ENCODE results near the gene MRPL23. TPM values are rescaled to one million over a fixed set of nuclear protein-coding genes. Genes with fewer than 3 reads are reported as not detected.
A peak's percentile ranks its signal among the peaks of the same experiment; 100 is the strongest.

Gene MRPL23
- total RNA-seq (10 to 100 TPM; 33.0 to 83.9 TPM), polyA plus RNA-seq (10 to 100 TPM; 67.1 to 68.0 TPM)

DNA sequence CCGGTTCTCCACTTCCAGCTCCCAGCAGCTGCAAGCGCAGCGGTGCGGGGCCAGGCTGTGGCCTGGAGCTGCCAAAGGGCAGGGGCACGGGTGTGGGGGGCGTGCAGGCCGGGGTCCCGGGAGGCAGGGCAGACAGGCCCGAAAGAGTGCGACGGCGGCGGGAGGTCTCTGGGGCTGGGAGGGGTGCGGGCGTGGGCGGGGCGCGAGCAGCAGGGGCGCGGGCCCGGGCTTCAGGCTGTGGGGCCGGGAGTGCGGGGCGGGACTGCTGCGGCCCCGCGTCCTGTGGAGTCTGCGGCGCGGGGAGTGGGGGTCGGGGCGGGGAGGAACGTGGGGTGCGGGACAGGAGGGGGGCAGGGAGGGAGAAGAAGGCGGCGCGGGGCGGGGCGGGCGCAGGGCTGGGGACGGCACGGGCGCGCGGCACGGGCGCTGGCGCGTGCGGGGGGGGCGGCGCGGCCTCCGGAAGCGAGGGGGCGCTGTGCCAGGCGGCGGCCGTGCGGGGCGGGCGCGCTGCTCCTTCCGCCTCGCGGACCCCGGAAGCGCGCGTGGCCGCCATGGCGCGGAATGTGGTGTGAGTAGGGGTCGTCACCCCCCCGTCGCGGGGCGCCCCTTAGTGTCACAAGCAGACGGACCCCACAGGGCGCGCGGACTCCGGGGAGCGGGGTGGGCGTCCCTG, at the start of gene MRPL23:
Gene MRPL23 (plus strand): TSS at position 521 of the 673 bp plus-strand sequence. CDS start 31 bp downstream, at position 552.
- H3K9me3 ChIP-seq (ENCODE audit: control insufficient read depth in 4 of 4, low read length in 3 of 4): no peaks in the 10 kb centered on the region
- H3K27ac ChIP-seq (ENCODE audit: low read depth in 1 of 2, low read length in 2 of 2): no peak within 1 kb of the TSS
- no peaks in the 10 kb centered on the region for H3K36me3 ChIP-seq (ENCODE audit: control insufficient read depth in 4 of 4, insufficient read depth in 3 of 4, low read depth in 1 of 4, low read length in 3 of 4)
- H3K9ac ChIP-seq (ENCODE audit: low read depth in 1 of 2, low read length in 2 of 2): no peak within 1 kb of the TSS
- no peaks in the 10 kb centered on the region for H3K4me1 ChIP-seq (ENCODE audit: control insufficient read depth in 4 of 4, insufficient read depth in 4 of 4, low read length in 3 of 4)
- TF ChIP-seq FOXA1 (IDR thresholded peaks at IDR 0.05) (no peak), EGR1 (IDR thresholded peaks at IDR 0.05; ENCODE audit: low read depth in 2 of 2) (no peak), RAD21 (IDR thresholded peaks at IDR 0.05) (no peak), TAF1 (conservative IDR thresholded peaks at IDR 0.05) (no peak), FOXA2 (IDR thresholded peaks at IDR 0.05) (no peak), SP1 (IDR thresholded peaks at IDR 0.05) (no peak), HNF4A (conservative IDR thresholded peaks at IDR 0.05) (no peak), CTCF (IDR thresholded peaks at IDR 0.05; ENCODE audit: low read depth, low read length, missing input control) (no peak), HNF4G (IDR thresholded peaks at IDR 0.05) (no peak), MAX (IDR thresholded peaks at IDR 0.05) (no peak), NR2F2 (IDR thresholded peaks at IDR 0.05) (no peak), YY1 (IDR thresholded peaks at IDR 0.05) (no peak)
- TF ChIP-seq, protein P1, sequence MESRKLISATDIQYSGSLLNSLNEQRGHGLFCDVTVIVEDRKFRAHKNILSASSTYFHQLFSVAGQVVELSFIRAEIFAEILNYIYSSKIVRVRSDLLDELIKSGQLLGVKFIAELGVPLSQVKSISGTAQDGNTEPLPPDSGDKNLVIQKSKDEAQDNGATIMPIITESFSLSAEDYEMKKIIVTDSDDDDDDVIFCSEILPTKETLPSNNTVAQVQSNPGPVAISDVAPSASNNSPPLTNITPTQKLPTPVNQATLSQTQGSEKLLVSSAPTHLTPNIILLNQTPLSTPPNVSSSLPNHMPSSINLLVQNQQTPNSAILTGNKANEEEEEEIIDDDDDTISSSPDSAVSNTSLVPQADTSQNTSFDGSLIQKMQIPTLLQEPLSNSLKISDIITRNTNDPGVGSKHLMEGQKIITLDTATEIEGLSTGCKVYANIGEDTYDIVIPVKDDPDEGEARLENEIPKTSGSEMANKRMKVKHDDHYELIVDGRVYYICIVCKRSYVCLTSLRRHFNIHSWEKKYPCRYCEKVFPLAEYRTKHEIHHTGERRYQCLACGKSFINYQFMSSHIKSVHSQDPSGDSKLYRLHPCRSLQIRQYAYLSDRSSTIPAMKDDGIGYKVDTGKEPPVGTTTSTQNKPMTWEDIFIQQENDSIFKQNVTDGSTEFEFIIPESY (IDR thresholded peaks at IDR 0.05): no peak
- TF ChIP-seq, protein P2, sequence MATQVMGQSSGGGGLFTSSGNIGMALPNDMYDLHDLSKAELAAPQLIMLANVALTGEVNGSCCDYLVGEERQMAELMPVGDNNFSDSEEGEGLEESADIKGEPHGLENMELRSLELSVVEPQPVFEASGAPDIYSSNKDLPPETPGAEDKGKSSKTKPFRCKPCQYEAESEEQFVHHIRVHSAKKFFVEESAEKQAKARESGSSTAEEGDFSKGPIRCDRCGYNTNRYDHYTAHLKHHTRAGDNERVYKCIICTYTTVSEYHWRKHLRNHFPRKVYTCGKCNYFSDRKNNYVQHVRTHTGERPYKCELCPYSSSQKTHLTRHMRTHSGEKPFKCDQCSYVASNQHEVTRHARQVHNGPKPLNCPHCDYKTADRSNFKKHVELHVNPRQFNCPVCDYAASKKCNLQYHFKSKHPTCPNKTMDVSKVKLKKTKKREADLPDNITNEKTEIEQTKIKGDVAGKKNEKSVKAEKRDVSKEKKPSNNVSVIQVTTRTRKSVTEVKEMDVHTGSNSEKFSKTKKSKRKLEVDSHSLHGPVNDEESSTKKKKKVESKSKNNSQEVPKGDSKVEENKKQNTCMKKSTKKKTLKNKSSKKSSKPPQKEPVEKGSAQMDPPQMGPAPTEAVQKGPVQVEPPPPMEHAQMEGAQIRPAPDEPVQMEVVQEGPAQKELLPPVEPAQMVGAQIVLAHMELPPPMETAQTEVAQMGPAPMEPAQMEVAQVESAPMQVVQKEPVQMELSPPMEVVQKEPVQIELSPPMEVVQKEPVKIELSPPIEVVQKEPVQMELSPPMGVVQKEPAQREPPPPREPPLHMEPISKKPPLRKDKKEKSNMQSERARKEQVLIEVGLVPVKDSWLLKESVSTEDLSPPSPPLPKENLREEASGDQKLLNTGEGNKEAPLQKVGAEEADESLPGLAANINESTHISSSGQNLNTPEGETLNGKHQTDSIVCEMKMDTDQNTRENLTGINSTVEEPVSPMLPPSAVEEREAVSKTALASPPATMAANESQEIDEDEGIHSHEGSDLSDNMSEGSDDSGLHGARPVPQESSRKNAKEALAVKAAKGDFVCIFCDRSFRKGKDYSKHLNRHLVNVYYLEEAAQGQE (IDR thresholded peaks at IDR 0.05): no peak
- 0% methylated on average over 4 of the region's 85 CpGs for WGBS
- no peak for DNase-seq (ENCODE audit: low spot score)
- no peaks in the 10 kb centered on the region for H3K27me3 ChIP-seq (ENCODE audit: control insufficient read depth in 4 of 4, insufficient read depth in 4 of 4, low read length in 3 of 4)
- no peak within 1 kb of the TSS for H3K4me3 ChIP-seq (ENCODE audit: low read depth in 1 of 3, low read length in 3 of 3)

DNA sequence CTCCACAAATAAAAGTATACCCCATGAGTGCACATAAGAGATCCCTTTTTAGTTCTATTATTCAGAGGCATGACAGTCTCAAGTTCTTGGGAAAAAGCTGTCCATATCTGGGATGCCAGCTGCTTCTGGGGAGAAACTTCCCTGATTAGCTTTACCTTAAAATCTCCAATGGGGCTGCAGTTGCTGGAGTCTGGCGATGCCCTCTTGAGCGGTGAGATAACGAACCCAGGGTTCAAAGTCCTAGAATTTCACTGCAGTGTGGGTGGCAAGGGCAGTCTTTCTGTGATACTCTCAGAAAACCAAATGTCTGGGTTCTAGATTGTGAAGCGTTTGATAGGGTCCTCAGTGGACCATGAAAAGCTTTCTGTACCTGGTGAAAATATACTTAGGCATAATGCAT, 48.0 kb upstream of the MRPL23 start:
- H3K9me3 ChIP-seq (ENCODE audit: control insufficient read depth in 4 of 4, low read length in 3 of 4): no peaks in the 10 kb centered on the region
- no peak overlapping the region for H3K27ac ChIP-seq (ENCODE audit: low read depth in 1 of 2, low read length in 2 of 2)
- H3K4me3 ChIP-seq (ENCODE audit: low read depth in 1 of 3, low read length in 3 of 3): no peak overlapping the region
- no peaks in the 10 kb centered on the region for H3K27me3 ChIP-seq (ENCODE audit: control insufficient read depth in 4 of 4, insufficient read depth in 4 of 4, low read length in 3 of 4)
- no peak for TF ChIP-seq CTCF (IDR thresholded peaks at IDR 0.05; ENCODE audit: low read depth, low read length, missing input control)
- no peak for TF ChIP-seq FOXA1 (IDR thresholded peaks at IDR 0.05)
- TF ChIP-seq RAD21 (IDR thresholded peaks at IDR 0.05): peak; percentile 5
- peak; percentile 71 for TF ChIP-seq SP1 (IDR thresholded peaks at IDR 0.05)
- TF ChIP-seq MAX (IDR thresholded peaks at IDR 0.05): no peak
- peak; percentile 91 to 96 for TF ChIP-seq HNF4A (conservative IDR thresholded peaks at IDR 0.05)
- TF ChIP-seq YY1 (IDR thresholded peaks at IDR 0.05): no peak
- no peak for TF ChIP-seq TAF1 (conservative IDR thresholded peaks at IDR 0.05)
- TF ChIP-seq FOXA2 (IDR thresholded peaks at IDR 0.05): no peak
- TF ChIP-seq GABPA (IDR thresholded peaks at IDR 0.05 in 1 of 2, conservative IDR thresholded peaks at IDR 0.05 in 1 of 2): no peak
- no peak for TF ChIP-seq NR2F2 (IDR thresholded peaks at IDR 0.05)
- TF ChIP-seq HNF4G (IDR thresholded peaks at IDR 0.05): peak; percentile 78
- TF ChIP-seq JUND (IDR thresholded peaks at IDR 0.05): peak in 1 of 2 donors; percentile 14
- peak in 1 of 2 donors; percentile 27 for TF ChIP-seq RXRA (IDR thresholded peaks at IDR 0.05)
- TF ChIP-seq, protein P1 (IDR thresholded peaks at IDR 0.05): no peak
- H3K4me1 ChIP-seq (ENCODE audit: control insufficient read depth in 4 of 4, insufficient read depth in 4 of 4, low read length in 3 of 4): peaks cover 0 to 11% (median 6%) of the 10 kb centered on the region in 4 donors
- DNase-seq (ENCODE audit: low spot score): no peak
- no peaks in the 10 kb centered on the region for H3K36me3 ChIP-seq (ENCODE audit: control insufficient read depth in 4 of 4, insufficient read depth in 3 of 4, low read depth in 1 of 4, low read length in 3 of 4)
- 39% methylated on average over 4 of the region's 4 CpGs for WGBS
- no peak overlapping the region for H3K9ac ChIP-seq (ENCODE audit: low read depth in 1 of 2, low read length in 2 of 2)

Measured in liver (tissue), 9 donors.